HG02610 (cell line): ENCODE measurements around the gene HMG20A.
"Not testable (repeated sequence)": the region's sequence is repeated elsewhere in the genome, so short reads cannot be mapped to it uniquely, and the experiment has no call there.

Experiments used
- ATAC-seq: cut with Tn5 transposase; IDR thresholded peaks from one replicate; pipeline ENCODE4 v1.9.1; 2021; ENCODE audit warnings: mild to moderate bottlenecking, moderate library complexity; ENCODE audit not compliant: unreplicated experiment

The HMG20A gene

DNA sequence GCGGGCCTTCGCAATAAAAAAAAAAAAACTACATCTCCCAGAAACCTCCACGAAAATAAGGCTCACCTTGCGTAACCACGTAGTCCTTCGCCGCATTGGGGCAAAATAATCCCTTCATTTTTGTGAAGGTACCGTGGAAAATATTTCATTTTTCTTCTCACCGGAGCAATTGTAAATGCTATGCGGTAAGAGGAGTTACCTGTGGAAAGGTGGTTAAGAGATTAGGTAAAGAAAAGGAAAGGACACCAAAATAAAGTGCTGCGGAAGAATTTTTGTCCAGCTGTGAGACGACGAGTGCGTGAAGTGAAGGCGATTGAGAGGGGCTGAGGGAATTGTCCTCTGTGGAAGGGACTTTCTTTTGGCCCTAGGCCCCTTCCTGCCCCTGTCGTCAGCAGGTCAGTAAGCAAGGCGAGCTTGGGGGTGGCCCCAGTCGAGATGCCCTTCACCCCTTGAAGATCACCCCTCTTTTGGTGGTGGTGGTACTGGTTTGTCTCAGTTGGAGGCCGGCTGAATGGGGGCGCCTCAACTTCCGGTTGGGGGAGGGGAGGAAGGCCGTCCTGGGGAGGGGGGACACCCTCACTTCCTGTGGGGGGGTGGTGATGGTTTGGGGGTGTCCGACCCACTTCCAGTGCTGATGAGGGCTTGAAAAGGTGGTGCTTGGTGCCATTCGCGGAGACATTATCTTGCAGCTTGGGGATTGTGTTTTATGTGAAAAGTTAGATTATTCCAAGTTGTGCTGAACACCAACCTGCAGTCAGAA is at the start of gene HMG20A:
Gene HMG20A (plus strand): TSS at position 279 of the 760 bp plus-strand sequence. CDS start 37,520 bp downstream, outside the sequence.
- peak; percentile 27 for ATAC-seq

DNA sequence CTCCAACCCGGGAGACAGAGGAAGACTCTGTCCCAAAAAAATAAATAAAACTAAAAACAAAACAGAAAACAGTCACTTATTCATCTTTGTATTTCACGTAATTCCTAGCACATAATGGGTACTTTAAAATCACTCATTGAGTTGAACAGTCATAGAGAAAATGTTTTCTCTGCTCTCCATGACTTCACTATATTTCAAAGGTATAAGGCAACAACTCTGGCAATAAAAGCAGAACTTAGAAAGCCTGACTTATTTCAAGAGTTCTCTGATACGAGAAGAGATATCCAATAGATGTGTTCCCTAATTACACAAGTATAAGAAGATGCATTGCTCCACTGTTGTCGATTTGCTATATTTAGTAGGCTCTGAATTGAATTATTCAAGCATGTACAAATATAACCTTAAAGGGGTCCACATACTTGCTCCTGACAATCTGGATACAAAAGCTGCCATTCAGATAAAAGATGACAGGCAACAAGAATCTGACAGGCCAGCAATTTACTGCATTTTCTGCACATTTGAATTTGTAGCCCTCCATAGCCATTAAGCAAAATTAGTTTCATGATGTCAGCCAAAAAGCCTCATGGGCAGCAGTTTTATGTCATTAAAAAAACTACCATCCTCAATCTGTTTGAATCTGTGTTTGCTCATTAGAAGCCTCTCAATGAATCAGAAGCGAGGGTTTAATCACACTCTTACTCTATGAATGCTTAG is 48.7 kb upstream of the HMG20A start:
- ATAC-seq, result peak; percentile 58

DNA sequence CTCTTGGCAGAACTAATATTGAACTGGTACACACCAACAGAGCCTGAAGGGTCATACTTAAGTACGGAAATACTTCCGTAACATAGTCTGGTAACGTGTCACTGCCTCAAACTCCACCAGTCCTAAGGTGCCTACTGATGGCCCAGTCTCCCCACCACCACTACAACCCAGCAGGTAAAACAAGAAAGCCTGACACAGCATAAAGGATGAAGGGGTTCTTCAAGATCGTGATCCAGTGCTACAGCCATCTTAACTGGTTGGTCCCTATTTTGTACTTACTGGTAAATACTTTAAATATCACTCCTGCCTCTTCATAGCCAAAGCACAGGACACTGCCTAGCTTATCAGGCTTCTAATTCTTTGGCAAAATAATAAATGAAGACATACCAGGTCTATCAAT is 47.2 kb upstream of the HMG20A start:
- no peak for ATAC-seq

DNA sequence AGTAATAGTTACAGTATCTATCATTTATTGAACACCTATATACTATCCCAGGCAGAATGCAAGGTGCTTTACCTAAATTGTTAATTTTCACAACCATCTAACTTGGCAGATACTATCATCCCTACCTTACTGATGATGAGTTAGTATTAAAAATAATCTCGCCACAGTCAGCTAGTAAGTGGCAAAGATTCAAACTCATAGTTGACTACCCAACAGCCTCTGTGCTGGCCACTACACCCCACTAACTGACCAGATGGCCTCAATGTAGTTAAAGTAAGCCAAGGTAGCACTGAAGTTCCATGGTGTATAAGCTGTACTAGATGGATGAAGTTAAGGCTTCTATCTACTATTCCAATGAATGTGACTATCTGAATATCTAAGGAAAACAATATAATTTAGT is 45.6 kb upstream of the HMG20A start:
- no peak for ATAC-seq

DNA sequence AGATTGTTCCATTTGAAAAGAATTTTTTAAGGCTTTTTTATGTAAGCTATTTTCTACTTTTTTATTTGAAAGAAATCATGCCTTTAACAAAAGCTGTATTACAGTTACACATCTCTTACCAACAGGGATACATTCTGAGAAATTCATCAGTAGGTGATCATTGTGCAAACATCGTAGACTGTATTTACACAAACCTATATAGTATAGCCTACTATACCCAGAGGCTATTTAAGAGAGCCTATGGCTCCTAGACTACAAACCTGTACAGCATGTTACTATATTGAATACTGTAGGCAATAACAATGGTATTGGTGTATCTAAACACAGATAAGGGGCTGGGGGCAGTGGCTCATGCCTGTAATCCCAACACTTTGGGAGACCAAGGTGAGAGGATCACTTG is 43.9 kb upstream of the HMG20A start:
- ATAC-seq, result no peak

DNA sequence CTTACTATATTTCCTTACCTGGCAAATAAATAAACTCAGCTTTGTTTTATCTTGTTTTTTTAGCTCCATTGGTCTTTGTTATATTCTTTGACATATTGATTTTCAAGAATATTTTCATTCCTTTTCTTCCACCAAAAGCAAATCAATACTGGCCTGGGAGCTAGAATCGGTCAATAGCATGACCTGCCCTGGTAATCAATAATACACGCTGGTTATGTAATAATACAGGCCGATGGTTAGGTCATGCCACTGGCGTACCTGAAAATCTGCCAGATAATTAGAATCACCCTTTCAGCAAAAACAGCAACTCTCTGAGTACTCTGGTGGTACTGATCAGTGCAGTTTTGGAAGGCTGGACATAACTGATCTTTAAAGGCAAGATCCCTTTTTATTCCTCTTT is 40.7 kb upstream of the HMG20A start:
- no peak for ATAC-seq

DNA sequence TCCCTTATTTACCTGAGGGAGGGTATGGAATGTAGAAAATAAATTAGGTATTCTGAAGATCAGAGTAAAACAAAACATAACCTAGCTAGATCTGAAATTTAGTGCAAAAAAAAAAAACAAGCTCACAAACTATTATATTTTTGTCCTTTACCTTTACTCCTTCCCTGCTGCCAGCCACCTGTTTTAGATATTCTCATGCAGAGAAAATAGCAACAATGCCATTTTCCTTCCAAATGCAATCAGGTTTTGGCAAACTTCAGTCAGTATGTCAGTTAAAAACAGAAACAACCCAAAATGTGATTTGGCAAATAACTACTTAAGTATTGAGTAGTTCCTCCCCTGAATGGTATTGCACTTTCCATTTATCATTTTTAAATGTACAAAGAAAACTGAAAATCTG is 36.6 kb upstream of the HMG20A start:
- ATAC-seq, result no peak

DNA sequence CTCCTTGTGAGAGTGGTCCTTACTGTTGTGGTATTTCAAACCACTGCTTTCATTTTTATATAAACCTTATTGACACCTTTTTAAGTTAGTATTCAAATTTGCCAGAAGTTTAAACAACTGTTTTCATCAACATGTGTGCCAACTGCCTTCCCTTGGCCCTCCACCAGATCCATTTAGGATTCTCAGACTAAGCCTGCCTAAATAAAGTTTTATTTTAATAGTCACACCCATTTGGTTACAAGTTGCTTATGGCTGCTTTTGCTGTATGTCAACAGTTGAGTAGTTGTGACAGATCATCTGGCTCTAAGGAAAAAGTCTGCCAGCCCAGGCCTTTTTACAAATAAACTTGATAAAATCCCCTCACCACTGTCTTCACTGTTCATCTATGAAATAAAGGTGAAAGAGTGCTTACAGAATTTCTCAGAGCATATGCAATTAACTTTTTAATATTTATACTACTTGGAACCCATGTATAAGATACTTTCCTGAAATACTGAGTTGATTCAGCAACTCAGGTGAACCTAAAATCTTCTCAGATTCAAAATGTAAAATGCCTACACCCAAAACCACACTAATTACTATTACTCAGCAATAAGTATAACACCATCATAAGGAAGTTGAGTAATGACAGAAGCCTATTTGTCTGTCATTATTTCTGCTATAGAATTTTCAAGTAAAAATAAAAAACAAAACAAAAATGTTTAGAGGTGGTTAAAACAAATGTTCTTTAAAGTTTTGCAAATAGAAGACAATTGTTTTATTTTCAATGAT is 35.9 kb upstream of the HMG20A start:
- no peak for ATAC-seq

DNA sequence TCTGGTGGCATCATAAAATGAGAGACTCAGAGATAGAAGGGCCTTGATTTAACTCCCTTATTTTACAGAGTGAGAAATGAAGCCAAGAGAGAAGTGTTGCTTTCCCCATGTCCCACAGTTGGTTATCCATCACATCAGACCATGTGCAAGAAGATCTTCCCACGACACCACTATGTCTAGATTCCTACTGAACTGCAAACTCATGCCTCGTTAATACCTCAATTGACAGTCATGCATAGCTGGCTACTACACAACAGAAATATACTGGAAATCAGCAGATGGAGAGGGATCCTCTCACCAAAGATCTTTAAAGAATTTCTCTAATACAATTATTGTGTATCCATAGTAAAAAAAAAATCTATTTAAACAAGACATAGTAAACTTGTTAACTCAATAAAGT is 34.1 kb upstream of the HMG20A start:
- no peak for ATAC-seq

DNA sequence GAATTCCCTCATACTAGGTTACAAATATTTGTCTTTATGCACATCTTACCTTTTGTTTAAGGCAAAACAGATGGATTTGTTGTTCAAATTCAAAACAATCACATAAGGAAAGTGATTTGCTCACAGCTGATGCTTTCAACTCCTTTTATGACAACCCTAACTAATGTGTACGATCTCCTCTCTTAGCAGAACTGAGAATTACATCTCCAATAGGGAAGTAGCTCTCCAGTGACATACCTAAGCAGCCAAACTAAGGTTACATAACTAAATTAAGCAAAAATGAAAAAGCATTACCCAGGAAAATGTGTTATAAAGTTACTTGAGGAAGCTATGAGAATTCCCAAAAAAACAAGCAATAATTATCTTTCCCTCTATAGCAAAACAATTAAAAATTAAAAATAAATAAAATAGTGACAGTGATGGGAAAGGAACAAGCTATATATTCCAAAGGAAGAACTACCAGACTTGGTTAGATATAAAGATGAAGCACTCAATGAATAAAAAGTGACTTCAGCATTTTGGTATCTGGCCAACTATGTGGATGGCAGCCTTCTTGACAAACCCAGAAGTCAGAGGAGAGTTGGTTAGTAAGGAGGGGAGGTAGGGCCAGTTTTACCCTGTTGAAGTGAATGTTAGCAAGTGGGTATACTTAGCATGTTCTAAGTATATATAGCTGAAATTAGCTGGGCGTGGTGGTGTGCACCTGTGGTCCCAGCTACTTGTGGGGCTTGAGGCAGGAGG is 33.2 kb upstream of the HMG20A start:
- no peak for ATAC-seq

DNA sequence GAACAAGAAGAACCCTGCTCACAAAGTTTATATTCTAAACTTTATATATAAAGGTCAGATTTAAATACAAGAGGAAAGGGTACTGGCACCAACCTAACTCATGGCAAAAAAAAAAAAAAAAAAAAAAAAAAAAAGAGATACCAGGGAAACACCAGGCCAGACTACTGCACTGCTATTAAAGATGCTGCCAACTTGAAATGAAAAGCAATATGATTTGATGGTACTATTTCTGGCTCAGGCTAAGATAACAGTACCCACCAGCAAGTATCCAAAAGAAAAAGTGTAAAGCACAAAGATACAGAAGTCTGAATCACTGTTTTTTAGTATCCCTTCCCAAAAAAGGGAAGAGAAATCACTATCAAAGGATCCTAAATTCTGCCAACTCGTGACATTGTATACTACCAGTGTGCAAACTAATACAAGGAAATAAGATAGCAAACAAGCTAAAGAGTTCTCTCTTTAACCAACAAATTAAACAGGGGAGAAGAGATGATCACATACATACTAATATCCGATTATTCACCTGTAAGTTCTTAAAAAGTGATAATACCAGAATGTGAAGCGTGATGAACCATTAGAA is 29.2 kb upstream of the HMG20A start:
- no peak for ATAC-seq

DNA sequence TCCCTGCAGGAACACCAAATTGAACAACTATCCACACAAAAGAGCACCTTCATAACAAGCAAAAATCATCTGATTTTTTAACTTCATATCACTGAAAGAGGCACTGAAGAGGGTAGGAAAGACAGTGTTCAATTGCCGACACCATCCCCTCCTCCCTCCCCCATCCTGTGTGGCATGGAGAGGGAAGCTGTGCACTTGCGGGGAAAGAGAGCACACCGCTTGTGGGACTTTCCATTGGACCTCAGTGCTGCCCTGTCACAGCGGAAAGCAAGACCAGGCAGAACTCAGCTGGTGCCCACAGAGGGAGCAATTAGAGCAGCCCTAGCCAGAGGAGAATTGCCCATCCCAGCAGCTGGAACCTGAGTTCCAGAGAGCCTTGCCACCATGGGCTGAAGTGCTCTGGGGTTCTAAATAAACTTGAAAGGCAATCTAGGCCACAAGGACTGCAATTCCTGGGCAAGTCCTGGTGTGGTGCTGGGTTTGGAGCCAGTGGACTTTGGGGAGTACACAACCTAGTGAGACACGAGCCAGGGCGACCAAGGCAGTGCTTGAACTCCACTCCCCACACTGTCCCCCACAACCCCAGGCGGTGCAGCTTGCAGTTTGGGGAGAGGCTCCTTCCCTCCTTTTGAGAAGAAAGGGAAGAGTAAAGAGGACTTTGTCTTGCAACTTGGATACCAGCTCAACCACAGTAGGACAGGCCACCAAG is 27.8 kb upstream of the HMG20A start:
- ATAC-seq, result no peak

DNA sequence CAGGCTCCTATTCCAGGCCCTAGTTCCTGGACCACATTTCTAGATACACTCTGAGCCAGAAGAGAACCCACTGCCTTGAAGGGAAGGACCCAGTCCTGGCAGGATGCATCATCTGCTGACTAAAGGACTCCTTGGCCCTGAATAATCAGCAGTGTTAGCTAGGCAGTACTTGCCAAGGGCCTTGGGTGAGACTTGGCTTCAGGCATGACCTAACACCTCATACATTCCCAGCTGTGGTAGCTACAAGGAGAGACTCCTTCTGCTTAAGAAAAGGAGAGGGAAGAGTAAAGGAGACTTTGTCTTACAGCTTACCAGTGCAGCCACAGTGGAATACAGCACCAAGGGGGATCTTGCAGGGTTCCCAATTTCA is 27.2 kb upstream of the HMG20A start:
- ATAC-seq, result no peak

DNA sequence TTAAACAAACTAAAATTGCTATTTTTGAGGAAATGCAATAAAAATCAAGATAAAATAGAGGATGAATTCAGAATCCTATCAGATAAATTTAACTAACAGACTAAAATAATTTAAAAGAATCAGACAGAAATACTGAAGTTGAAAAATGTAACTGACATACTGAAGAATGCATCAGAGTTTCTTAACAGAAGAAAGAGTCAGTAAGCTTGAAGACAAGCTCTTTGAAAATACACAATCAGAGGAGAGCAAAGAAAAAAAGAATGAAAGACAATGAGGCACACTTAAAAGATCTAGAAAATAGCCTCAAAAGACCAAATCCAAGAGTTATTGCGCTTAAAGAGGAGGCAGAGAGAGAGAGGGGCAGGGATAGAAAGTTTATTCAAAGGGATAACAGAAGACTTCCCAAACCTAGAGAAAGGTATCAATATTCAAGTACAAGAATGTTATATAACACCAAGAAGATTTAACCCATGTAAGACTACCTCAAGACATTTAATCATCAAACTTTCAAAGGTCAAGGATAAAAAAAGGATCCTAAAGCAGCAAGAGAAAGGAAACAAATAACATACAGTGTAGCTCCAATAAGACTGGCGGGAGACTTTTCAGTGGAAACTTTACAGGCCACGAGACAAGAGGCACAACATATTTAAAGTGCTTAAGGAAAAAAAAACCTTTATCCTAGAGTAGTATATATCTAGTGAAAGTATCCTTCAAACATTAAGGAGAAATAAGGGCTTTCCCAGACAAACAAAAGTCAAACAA is 25.5 kb upstream of the HMG20A start:
- ATAC-seq, result no peak

DNA sequence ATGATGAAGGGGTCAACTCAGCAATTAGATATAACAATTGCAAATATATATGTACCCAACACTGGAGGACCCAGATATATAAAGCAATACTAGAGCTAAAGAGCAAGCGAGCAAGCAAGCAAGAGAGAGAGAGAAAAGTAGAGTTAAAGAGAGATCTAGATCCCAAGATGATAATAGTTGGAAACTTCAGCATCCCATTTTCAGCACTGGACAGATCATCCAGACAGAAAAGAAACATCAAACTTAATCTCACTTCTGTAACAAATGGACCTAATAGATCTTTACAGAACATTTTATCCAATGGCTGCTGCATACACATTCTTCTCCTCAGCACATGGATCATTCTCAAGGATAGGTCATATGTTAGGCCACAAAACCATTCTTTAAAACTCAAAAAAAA is 24.0 kb upstream of the HMG20A start:
- ATAC-seq, result no peak

DNA sequence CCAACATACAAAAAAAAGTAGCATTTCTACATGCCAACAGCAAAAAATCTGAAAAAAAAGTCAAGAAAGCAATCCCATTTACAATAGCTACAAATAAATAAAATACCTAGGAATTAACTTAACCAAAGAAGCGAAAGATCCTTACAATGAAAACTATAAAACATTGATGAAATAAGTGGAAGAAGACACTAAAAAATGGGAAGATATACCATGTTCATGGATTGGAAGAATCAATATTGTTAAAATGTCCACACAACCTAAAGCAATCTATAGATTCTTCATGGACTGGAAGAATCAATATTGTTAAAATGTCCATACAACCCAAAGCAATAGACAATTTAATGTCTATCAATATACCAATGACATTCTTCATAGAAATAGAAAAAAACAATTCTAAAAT is 21.8 kb upstream of the HMG20A start:
- no peak for ATAC-seq

DNA sequence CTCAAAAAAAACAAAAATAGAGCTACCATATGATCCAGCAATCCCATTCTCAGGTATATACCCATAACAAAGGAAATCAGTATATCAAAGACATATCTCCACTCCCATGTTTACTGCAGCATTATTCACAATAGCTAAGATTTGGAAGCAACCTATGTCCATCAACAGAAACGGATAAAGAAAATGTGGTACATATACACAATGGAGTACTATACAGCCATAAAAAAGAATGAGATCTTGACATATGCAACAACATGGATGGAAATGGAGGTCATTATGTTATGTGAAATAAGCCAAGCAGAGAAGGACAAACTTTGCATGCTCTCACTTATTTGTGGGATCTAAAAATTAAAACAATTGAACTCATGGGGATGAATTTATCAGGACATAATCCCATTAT is 20.4 kb upstream of the HMG20A start:
- ATAC-seq, result no peak

DNA sequence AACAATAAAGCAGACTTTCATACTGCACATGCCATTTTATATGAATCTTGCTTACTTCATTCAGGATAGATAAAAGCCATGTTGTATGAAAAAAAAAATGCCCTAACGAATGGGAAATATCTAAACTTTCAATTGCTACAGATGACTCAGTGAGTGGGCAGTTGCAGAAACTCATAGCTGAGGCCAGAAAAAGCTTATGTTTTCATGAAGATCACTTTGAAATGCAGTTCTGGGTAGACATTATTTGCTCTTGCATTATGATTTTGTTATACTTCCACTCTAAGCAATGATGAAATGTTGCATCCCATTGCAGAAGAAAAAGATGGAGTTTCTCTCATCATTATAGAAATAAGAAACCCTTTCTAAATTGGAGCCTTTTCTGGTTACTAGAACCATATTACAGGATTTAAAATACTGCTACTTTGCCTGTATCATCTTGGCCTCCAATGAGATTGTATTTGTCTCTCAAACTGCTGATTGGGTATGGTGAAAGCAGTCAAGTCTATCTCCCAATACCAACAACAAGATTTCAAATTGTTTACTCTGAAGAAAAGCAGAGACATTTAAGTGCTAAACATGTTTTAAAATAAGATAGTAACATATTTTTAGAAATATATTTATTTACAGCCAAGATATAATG is 17.8 kb upstream of the HMG20A start:
- ATAC-seq, result no peak

DNA sequence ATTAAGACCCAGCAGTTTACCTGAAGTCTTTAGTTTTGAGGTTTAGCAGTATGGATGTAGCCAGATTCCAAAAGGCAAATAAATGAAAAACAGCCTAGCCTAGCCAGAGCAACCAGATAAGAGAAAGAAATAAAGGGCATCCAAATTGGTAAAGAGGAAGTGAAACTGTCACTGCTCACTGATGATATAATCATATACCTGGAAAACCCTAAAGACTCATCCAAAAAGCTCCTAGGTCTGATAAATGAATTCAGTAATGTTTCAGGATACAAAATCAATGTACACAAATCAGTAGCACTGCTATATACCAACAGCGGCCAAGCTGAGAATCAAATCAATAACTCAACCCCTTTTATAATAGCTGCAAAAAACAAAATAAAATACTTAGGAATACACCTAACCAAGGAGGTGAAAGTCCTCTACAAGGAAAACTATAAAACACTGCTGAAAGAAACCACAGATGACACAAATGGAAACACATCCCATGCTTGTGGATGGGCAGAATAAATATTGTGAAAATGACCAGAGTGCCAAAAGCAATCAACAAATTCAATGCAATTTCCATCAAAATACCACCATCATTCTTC is 14.4 kb upstream of the HMG20A start:
- ATAC-seq, result not testable (repeated sequence)
